Activated CD8-positive, alpha-beta memory T cell treated with anti-CD3 and anti-CD28 coated beads for 1 hour (primary cell): Measurements from ENCODE around the gene NCKAP1.
"Not testable (repeated sequence)": the region's sequence is repeated elsewhere in the genome, so short reads cannot be mapped to it uniquely, and the experiment has no call there.

Experiments used
- DNase-seq, 2 donors: peaks; one replicate each; pipeline ENCODE4 v3.0.0-alpha.2; 2020; ENCODE audit warnings: low read depth in 1 of 2; ENCODE audit errors: extremely low read depth in 1 of 2

The NCKAP1 gene

GRCh38 chr2:182885771-182886170 lies 152.5 kb downstream of the NCKAP1 start:
- DNase-seq = no peak

GRCh38 chr2:182883451-182883850 lies 154.8 kb downstream of the NCKAP1 start:
- DNase-seq = no peak

GRCh38 chr2:182880100-182880499 lies 158.2 kb downstream of the NCKAP1 start:
- DNase-seq = not testable (repeated sequence)

- not testable (repeated sequence) for DNase-seq
Observed at GRCh38 chr2:182876653-182877052, 161.6 kb downstream of the NCKAP1 start.

- DNase-seq = no peak
Observed at GRCh38 chr2:182870227-182870626, 168.0 kb downstream of the NCKAP1 start.

GRCh38 chr2:182868054-182868796 lies 170.0 kb downstream of the NCKAP1 start:
- no peak for DNase-seq

GRCh38 chr2:182867426-182868053 lies 170.7 kb downstream of the NCKAP1 start:
- DNase-seq = no peak

- DNase-seq = no peak
Observed at GRCh38 chr2:182866461-182867406, 171.5 kb downstream of the NCKAP1 start, which contains the start of gene FRZB. Gene FRZB, minus strand, starts transcription at chr2:182866637. Its CDS starts 85 bp downstream, at chr2:182866552.

GRCh38 chr2:182866095-182866460 lies 172.2 kb downstream of the NCKAP1 start:
- DNase-seq = no peak

GRCh38 chr2:182864949-182865570 lies 173.2 kb downstream of the NCKAP1 start:
- DNase-seq = no peak

- DNase-seq = no peak
Observed at GRCh38 chr2:182863642-182864041, 174.6 kb downstream of the NCKAP1 start.

- DNase-seq = no peak
Observed at GRCh38 chr2:182862091-182862490, 176.2 kb downstream of the NCKAP1 start.

- DNase-seq = no peak
Observed at GRCh38 chr2:182860858-182861257, 177.4 kb downstream of the NCKAP1 start.
